Dedifferentiated amniotic fluid mesenchymal stem cell (primary cell): ENCODE measurements around the gene PTPRN2.

Experiments
- DNase-seq: peaks from one replicate; pipeline ENCODE4 v3.0.0-alpha.2; 2016; ENCODE audit errors: extremely low spot score

PTPRN2 gene

DNA sequence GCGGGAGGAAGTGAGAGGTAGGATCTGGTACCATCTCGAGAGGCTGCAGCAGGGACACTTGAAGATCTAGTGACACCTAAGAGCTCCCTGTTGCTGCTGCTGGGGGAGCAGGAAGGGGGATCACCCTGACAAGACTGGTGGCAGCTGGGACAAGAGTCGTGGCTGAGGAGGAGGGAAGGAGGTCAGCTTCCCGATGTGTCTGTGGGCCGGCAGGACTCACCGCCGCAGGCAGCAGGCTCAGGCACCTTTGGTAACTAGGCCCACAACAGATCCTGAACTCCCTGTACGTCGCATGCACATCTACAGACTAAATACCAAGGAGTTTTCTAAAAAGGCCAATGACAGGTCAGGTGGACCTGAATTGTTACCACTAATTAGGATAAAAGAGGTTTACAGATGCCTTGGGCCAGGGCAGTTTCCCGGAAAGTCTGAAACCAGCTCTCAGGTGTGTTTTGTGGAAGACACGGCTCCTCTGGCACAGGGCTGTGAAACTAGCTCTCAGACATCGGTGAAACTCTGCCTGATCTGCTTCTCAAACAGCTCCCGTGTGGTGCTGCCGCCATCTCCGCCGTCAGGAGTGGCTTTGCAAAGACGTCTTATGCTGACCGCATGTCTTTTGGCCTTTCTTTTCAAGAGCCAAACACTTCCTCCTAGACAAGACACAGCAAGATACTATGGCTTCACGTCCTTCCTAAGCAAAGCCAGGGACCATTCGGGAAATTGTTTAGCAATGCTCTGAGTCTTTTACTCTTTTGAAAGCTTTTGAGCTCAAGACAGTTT is 609.7 kb downstream of the PTPRN2 start:
- DNase-seq, result no peak

GRCh38 chr7:157977306-157977705 is 610.3 kb downstream of the PTPRN2 start:
- no peak for DNase-seq

DNA sequence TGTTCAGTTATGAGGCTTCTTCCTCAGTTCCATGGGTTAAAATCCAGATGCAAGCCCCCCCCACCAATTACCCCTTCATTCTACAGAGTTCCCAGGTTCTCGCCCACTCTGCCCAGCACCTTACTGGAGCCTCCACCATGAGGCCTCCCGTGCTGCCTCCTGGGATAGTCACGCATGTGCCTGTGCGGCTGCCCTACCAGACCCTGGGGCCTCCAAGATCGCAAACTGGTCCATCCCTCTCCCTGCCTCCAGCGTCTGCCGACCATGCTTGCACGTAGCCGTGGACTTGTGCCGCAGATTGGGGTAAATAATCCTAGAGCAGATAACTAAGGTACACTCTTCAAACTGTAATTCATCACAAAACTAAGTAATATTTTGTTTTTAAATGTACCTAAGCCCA is 611.2 kb downstream of the PTPRN2 start:
- DNase-seq, result no peak

- DNase-seq, result no peak
Observed at GRCh38 chr7:157975401-157976372, 611.9 kb downstream of the PTPRN2 start.

GRCh38 chr7:157974678-157975230 is 612.9 kb downstream of the PTPRN2 start:
- DNase-seq, result no peak

GRCh38 chr7:157973971-157974677 is 613.5 kb downstream of the PTPRN2 start:
- no peak for DNase-seq

DNA sequence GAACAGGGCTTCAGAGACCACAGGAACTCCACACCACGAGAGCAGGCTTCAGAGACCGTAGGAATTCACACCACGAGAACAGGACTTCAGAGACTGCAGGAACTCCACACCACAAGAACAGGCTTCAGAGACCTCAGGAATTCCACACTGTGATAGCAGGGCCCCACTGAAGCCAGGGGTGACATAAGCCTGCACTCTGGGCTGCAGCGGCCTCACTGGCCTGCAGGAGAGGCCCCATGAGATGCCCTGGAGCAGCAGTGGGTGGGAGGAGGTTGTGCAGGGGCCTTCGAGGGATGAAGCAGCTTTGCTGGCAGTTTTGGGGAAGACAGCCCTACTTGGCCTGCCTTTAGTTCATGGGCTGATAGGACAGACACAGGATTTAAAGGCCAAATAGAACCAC is 614.7 kb downstream of the PTPRN2 start:
- no peak for DNase-seq

GRCh38 chr7:157971501-157971900 is 616.1 kb downstream of the PTPRN2 start:
- DNase-seq, result no peak

DNA sequence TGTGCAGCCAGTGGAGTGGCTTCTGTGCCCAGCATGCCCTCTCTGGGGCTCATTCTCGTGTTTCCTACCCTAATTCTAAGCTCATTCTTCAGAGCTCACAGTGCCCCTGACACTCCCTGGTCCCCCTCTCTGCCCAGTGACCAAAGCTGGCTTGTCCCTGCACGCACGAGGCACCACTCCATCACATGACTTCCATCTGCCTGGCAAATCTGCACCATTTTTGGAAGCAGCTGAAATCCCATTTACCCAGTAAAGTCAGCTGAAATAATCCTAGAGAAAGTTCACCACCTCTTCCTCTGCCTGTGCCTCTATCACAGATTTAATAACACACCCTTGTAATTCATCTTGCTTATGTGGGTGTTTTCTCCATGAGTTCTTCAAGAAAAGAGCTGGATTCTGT is 616.9 kb downstream of the PTPRN2 start:
- no peak for DNase-seq

DNA sequence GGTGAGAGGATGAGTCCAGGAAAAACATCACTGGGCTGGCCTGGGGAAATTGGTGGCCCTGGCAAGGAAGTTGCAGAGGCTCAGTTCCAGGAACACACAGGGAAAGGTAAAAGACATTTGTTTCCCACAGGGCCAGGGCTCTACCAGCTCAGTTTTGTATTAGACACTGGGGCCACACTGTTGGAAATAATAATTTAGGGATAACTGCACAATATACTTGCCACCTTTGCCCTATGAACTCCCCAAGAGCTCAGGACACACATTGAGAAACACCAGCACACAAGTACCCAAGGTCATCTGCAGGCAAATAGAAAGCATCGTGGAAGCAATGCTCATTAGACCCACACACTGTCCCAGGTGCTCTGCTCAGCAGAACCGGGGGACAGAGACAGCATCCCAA is 617.6 kb downstream of the PTPRN2 start:
- DNase-seq, result no peak

GRCh38 chr7:157966490-157966889 is 621.1 kb downstream of the PTPRN2 start:
- no peak for DNase-seq

DNA sequence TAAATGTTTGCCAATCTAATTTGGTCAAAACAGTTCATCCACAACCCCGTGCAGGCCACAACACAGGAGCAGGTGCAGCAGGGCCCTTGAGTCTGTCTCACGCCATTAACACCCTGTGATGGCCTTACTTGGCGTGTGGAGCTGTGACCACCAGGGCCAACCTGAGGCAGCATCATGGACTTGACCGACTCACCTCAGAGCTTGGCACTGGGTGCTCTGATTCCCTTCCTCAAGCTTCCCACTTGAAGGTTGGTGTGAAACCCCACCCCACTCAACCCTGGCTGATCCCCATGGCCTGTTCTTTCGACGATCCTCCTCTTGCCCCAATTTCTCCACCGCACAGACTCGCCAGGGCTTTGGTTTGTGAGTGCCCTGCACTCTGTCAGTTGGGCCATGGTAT is 623.1 kb downstream of the PTPRN2 start:
- DNase-seq, result no peak

- no peak for DNase-seq
Observed at GRCh38 chr7:157964016-157964415, 623.6 kb downstream of the PTPRN2 start.

DNA sequence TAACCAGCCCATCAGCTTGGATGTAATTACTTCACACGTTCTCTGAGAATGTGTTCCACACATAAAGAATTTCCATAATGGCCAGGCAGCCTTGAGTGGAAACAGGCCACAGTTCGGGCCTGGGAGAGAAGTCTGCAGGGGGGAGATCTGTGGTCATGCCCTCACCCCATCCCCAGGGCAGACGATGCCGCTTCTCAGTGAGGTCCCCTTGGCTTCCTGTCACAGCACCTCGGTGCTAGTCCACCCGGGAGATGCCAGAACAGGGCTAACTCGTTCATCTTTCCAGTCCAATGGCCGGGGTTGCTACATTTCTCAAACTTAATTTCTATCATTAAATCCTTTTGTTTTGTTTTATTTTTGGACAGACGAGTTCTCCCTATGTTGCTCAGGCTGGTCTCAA is 624.1 kb downstream of the PTPRN2 start:
- no peak for DNase-seq

GRCh38 chr7:157962458-157963306 is 624.9 kb downstream of the PTPRN2 start:
- no peak for DNase-seq

GRCh38 chr7:157961731-157962457 is 625.7 kb downstream of the PTPRN2 start:
- DNase-seq, result no peak

DNA sequence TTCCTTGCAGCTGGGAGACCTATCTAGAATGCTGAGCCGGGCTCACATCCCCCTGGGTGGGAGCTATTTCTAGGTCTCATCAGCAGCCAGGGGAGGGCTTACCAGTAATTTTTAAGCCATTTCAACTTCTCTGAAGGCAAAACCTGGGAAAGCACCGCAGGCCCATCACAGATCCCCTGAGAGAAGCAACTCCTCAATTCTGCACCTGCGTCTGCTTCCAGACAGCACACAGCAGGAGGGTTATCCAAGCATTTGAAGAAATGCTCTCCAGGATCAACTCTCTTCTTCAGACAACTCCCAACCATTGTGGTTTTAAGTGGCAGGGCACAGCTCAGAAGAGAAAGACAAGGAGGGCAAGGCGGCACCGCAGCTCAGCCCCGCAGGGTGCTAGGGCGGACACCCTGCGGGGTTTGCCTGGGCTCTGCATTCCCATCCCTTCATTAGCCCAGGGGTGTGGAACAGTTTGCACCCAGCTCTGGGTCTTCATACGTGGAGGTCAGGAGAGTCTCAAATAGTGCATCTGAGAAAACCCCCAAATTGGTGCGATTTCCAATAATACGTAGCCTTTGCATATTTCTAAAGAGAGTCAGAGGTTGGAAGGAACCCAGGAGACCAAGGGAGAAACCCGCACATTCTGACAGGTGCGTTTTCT is 632.1 kb downstream of the PTPRN2 start:
- DNase-seq, result no peak

GRCh38 chr7:157954901-157955300 is 632.7 kb downstream of the PTPRN2 start:
- DNase-seq, result no peak

GRCh38 chr7:157952841-157953645 is 634.6 kb downstream of the PTPRN2 start:
- DNase-seq, result no peak
